ENCODE measurements around the gene ATCAY. TPM values are rescaled to one million over a fixed set of nuclear protein-coding genes. Genes with fewer than 3 reads are reported as not detected.
A peak's percentile ranks its signal among the peaks of the same experiment; 100 is the strongest.
"Not testable (repeated sequence)": the region's sequence is repeated elsewhere in the genome, so short reads cannot be mapped to it uniquely, and the experiment has no call there.

Gene ATCAY
- total RNA-seq, 1 experiment from 2014 or later = not detected

- no peak overlapping the region for H3K4me3 ChIP-seq
- no peak for DNase-seq
- no peaks in the 10 kb centered on the region for H3K27me3 ChIP-seq
- H3K27ac ChIP-seq = no peak overlapping the region
- H3K4me1 ChIP-seq = no peaks in the 10 kb centered on the region
- H3K36me3 ChIP-seq = no peaks in the 10 kb centered on the region
- no peaks in the 10 kb centered on the region for H3K9me3 ChIP-seq (replicated peaks)
Observed at GRCh38 chr19:3904233-3904632, 23.7 kb downstream of the ATCAY start.

- no peaks in the 10 kb centered on the region for H3K27me3 ChIP-seq
- no peaks in the 10 kb centered on the region for H3K9me3 ChIP-seq (replicated peaks)
- H3K4me1 ChIP-seq = no peaks in the 10 kb centered on the region
- no peaks in the 10 kb centered on the region for H3K36me3 ChIP-seq
- H3K4me3 ChIP-seq = no peak overlapping the region
- DNase-seq = no peak
- H3K27ac ChIP-seq = no peak overlapping the region
Observed at GRCh38 chr19:3907626-3908265, 27.3 kb downstream of the ATCAY start.

- no peak overlapping the region for H3K4me3 ChIP-seq
Observed at GRCh38 chr19:3908266-3909054, 28.0 kb downstream of the ATCAY start.

GRCh38 chr19:3910105-3910504 is 29.6 kb downstream of the ATCAY start:
- H3K4me3 ChIP-seq = no peak overlapping the region
- no peaks in the 10 kb centered on the region for H3K36me3 ChIP-seq
- no peak for DNase-seq
- H3K27me3 ChIP-seq = no peaks in the 10 kb centered on the region
- no peaks in the 10 kb centered on the region for H3K9me3 ChIP-seq (replicated peaks)
- H3K4me1 ChIP-seq = no peaks in the 10 kb centered on the region
- H3K27ac ChIP-seq = no peak overlapping the region

More at GRCh38 chr19:3908266-3909054, 28.0 kb downstream of the ATCAY start:
- H3K27ac ChIP-seq = no peak overlapping the region
- H3K27me3 ChIP-seq = no peaks in the 10 kb centered on the region
- DNase-seq = no peak
- no peaks in the 10 kb centered on the region for H3K9me3 ChIP-seq (replicated peaks)
- H3K4me1 ChIP-seq = no peaks in the 10 kb centered on the region
- H3K36me3 ChIP-seq = no peaks in the 10 kb centered on the region

DNA sequence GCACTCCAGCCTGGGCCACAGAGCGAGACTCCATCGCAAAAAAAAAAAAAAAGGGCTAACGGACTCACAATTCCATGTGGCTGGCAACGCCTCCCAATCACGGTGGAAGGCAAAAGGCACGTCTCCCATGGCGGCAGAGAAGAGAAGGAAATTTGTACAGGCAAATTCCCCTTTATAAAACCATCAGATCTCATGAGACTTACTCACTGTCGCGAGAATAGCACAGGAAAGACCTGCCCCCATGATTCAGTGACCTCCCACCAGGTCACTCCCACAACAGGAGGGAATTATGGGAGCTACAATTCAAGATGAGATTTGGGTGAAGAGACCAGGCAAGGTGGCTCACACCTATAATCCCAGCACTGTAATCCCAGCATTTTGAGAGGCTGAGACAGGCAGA is 33.7 kb downstream of the ATCAY start:
- no peak overlapping the region for H3K4me3 ChIP-seq
- H3K27me3 ChIP-seq = no peaks in the 10 kb centered on the region
- no peaks in the 10 kb centered on the region for H3K9me3 ChIP-seq (replicated peaks)
- no peak overlapping the region for H3K27ac ChIP-seq
- H3K36me3 ChIP-seq = no peaks in the 10 kb centered on the region
- no peaks in the 10 kb centered on the region for H3K4me1 ChIP-seq
- DNase-seq = no peak

GRCh38 chr19:3916033-3916432 is 35.5 kb downstream of the ATCAY start:
- no peak overlapping the region for H3K4me3 ChIP-seq
- no peaks in the 10 kb centered on the region; the same call in 1 of the 2 replicates for H3K9me3 ChIP-seq (replicated peaks)
- H3K4me1 ChIP-seq = no peaks in the 10 kb centered on the region
- H3K27me3 ChIP-seq = no peaks in the 10 kb centered on the region
- H3K36me3 ChIP-seq = no peaks in the 10 kb centered on the region
- DNase-seq = no peak
- H3K27ac ChIP-seq = no peak overlapping the region

DNA sequence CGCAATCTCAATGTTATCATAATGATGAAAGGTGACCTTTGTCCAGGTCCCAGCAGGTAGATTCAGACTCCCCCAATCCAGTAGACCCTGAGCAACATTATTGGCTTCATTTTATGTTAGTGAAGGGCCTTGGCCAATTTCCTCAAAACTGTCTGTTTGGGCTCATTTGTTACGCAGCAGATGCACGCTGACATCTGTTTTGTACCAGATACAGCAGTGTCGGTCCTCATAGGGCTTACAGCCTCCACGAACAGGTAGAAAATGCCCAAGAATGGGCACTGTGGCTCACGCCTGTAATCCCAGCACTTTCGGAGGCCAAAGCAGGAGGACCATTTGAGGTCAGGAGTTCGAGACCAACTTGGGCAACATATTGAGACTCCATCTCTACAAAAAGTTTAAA is 39.3 kb downstream of the ATCAY start:
- Histone ChIP-seq H3K9me3 (replicated peaks) (no peaks in the 10 kb centered on the region; the same call in 1 of the 2 replicates), H3K27ac (no peak overlapping the region), H3K27me3 (no peaks in the 10 kb centered on the region), H3K36me3 (no peaks in the 10 kb centered on the region), H3K4me3 (no peak overlapping the region), H3K4me1 (no peaks in the 10 kb centered on the region)
- no peak for DNase-seq

- no peak for DNase-seq
- no peak overlapping the region for H3K27ac ChIP-seq
- no peaks in the 10 kb centered on the region for H3K36me3 ChIP-seq
- no peaks in the 10 kb centered on the region for H3K4me1 ChIP-seq
- no peak overlapping the region for H3K4me3 ChIP-seq
- H3K9me3 ChIP-seq (replicated peaks) = no peaks in the 10 kb centered on the region; the same call in 1 of the 2 replicates
- no peaks in the 10 kb centered on the region for H3K27me3 ChIP-seq
Observed at GRCh38 chr19:3923096-3923758, 42.7 kb downstream of the ATCAY start.

DNA sequence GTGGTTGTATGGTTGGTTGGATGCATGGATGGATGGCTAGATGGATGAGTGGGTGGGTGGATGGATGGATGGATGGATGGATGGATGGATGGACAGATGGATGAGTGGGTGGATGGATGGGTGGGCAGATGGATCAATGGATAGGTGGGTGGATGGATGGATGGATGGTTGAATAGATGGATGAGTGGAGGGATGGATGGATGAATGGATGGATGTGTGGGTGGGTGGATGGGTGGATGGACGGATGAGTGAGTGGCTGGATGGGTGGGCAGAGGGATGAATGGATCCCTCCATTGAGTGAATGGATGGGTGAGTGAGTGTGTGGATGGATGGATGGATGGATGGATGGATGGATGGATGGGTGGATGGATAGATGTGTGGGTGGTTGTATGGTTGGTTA is 43.4 kb downstream of the ATCAY start:
- Histone ChIP-seq H3K4me3 (no peak overlapping the region), H3K36me3 (no peaks in the 10 kb centered on the region), H3K27ac (no peak overlapping the region), H3K27me3 (no peaks in the 10 kb centered on the region), H3K9me3 (replicated peaks) (no peaks in the 10 kb centered on the region; the same call in 1 of the 2 replicates), H3K4me1 (no peaks in the 10 kb centered on the region)
- no peak for DNase-seq

DNA sequence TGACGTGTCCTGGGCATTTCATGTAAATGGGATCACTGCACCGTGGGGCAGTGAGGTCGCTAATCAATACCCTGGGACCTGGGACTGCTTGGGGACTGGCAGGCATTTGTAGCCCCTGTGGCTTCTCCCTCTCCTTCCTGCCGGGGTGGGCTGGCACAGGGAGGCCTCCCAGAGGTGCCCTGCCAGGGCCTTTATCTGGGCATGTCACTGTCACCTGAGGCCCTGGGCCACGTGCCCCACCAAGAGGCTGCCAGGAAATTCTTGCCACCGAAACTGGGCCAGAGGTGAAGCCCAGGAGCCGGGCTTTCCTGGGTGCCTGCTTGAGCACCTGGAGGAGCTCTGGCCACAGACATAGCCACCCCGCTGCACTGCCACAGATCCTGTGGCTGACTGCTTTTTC is 50.6 kb downstream of the ATCAY start:
- Histone ChIP-seq H3K4me1 (peaks cover 5% of the 10 kb centered on the region), H3K27ac (no peak overlapping the region)

GRCh38 chr19:3932931-3933810 is 52.7 kb downstream of the ATCAY start, which contains the start of gene NMRK2:
Gene NMRK2, plus strand, starts transcription at chr19:3933069. Its CDS starts 603 bp downstream, at chr19:3933672.
- Histone ChIP-seq H3K4me3 (peak within 1 kb of the TSS; percentile 32), H3K27me3 (no peaks in the 10 kb centered on the region), H3K36me3 (no peaks in the 10 kb centered on the region), H3K9me3 (replicated peaks) (no peaks in the 10 kb centered on the region), H3K27ac (no peak within 1 kb of the TSS), H3K4me1 (peaks cover 5% of the 10 kb centered on the region)
- peak; percentile 66 to 68 for DNase-seq

More for the DNA sequence above, 50.6 kb downstream of the ATCAY start:
- no peak overlapping the region for H3K4me3 ChIP-seq
- no peak for DNase-seq
- H3K36me3 ChIP-seq = no peaks in the 10 kb centered on the region
- H3K9me3 ChIP-seq (replicated peaks) = no peaks in the 10 kb centered on the region
- H3K27me3 ChIP-seq = no peaks in the 10 kb centered on the region

DNA sequence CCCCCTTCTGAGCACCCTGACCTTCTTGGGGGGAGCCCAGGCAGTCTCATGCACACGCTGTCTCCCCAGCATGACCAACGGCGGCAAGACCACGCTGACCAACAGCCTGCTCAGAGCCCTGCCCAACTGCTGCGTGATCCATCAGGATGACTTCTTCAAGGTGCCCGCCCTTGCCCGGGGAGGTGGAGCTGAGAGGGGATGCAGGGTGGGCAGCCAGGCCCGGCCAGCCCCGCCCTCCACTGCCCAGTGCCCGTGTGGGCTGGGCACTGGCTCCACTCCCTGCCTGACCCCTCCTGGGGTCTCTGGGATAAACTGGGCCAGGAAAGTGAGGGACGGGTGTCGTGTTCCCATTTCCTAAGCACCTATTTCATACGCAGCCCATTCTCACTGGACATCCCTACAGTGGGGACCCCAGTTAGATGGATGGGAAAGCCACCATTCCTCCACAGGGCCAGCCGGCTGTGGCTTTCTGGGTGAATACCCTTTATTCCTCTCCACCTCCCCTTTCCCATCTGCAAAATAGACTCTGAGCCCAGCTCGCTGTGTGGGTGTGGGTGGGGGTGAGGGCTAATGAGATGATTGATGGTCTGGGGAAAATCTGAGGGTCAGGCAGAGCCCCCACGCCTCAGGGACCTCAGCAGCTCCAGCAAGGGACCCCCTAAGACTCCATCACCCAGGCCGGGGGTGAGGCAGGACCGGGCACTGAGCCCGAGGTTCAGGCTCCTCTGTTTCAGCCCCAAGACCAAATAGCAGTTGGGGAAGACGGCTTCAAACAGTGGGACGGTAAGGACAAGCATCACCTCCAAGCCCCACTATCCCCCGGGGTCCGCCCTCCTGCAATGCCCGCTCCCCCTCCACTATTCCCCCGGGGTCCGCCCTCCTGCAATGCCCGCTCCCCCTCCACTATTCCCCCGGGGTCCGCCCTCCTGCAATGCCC is 56.3 kb downstream of the ATCAY start:
- no peak for DNase-seq
- H3K36me3 ChIP-seq = no peaks in the 10 kb centered on the region
- H3K27me3 ChIP-seq = no peaks in the 10 kb centered on the region
- no peak overlapping the region for H3K27ac ChIP-seq
- no peak overlapping the region for H3K4me3 ChIP-seq
- H3K4me1 ChIP-seq = peaks cover 5% of the 10 kb centered on the region
- no peaks in the 10 kb centered on the region for H3K9me3 ChIP-seq (replicated peaks)

DNA sequence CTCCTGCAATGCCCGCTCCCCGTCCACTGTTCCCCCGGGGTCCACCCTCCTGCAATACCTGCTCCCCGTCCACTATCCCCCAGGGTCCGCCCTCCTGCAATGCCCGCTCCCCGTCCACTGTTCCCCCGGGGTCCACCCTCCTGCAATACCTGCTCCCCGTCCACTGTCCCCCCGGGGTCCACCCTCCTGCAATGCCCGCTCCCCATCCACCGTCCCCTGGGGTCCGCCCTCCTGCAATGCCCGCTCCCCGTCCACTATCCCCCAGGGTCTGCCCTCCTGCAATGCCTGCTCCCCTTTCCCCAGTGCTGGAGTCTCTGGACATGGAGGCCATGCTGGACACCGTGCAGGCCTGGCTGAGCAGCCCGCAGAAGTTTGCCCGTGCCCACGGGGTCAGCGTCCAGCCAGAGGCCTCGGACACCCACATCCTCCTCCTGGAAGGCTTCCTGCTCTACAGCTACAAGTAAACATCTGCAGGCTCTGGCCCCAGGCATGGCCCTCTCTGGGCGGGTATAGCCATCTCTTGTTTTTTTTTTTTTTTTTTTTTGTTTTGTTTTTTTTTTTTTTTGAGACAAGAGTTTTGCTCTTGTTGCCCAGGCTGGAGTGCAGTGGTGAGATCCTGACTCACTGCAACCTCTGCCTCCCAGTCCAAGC is 57.9 kb downstream of the ATCAY start:
- not testable (repeated sequence) for H3K4me3 ChIP-seq; H3K27me3 ChIP-seq; H3K27ac ChIP-seq; H3K9me3 ChIP-seq (replicated peaks); H3K36me3 ChIP-seq; H3K4me1 ChIP-seq; DNase-seq
